OCI-LY1 (cell line): ENCODE data around the gene KY.

Experiments
- H2AFZ ChIP-seq: fragments of 200-600 bp; sonication (generic), shearing (Covaris generic); 2 replicates; pipeline ENCODE4 v1.6.0; 2014; ENCODE audit warnings: antibody characterized with exemption, mild to moderate bottlenecking, low read length
- H3F3A ChIP-seq: fragments of 200-600 bp; sonication (generic), shearing (Covaris generic); 2 replicates; pipeline ENCODE4 v1.6.0; 2014; ENCODE audit warnings: mild to moderate bottlenecking, antibody characterized with exemption, low read length, moderate library complexity; ENCODE audit not compliant: insufficient read depth
- H3K27ac ChIP-seq: fragments of 200-600 bp; sonication (generic); 2 replicates; pipeline ENCODE4 v1.5.1; 2014; ENCODE audit warnings: low read length, mixed run types, mild to moderate bottlenecking, low read depth; ENCODE audit not compliant: poor library complexity, severe bottlenecking
- H3K27me3 ChIP-seq: fragments of 200-600 bp; sonication (generic); 2 replicates; pipeline ENCODE4 v1.6.0; 2014; ENCODE audit warnings: antibody characterized with exemption, mild to moderate bottlenecking, low read length, moderate library complexity; ENCODE audit not compliant: insufficient read depth
- H3K36me3 ChIP-seq: fragments of 200-600 bp; sonication (generic); 2 replicates; pipeline ENCODE4 v1.6.1; 2014; ENCODE audit warnings: mild to moderate bottlenecking, antibody characterized with exemption, low read length, moderate library complexity, mixed read lengths; ENCODE audit not compliant: insufficient read depth
- H3K4me1 ChIP-seq: fragments of 200-600 bp; sonication (generic); 2 replicates; pipeline ENCODE4 v1.5.1; 2014; ENCODE audit warnings: mild to moderate bottlenecking, low read length, moderate library complexity; ENCODE audit not compliant: insufficient read depth, severe bottlenecking
- H3K4me2 ChIP-seq: fragments of 200-600 bp; sonication (generic), shearing (Covaris generic); 2 replicates; pipeline ENCODE4 v1.6.1; 2014; ENCODE audit warnings: low read length
- H3K4me3 ChIP-seq: fragments of 200-600 bp; sonication (generic); 2 replicates; pipeline ENCODE4 v1.5.1; 2014; ENCODE audit warnings: low read length, low read depth, mild to moderate bottlenecking, mixed read lengths; ENCODE audit not compliant: poor library complexity, severe bottlenecking
- H3K79me2 ChIP-seq: fragments of 200-600 bp; shearing (Covaris generic); 2 replicates; pipeline ENCODE4 v1.6.1; 2016; ENCODE audit warnings: mixed run types, low read length, mixed read lengths; ENCODE audit not compliant: insufficient read depth
- H3K9ac ChIP-seq: fragments of 200-600 bp; sonication (generic), shearing (Covaris generic); 2 replicates; pipeline ENCODE4 v1.6.1; 2014; ENCODE audit warnings: mild to moderate bottlenecking, low read length, mixed read lengths
- H3K9me2 ChIP-seq: fragments of 200-600 bp; sonication (generic), shearing (Covaris generic); 2 replicates; pipeline ENCODE4 v1.6.1; 2014; ENCODE audit warnings: low read depth, mild to moderate bottlenecking, low read length, mixed read lengths
- H3K9me3 ChIP-seq: fragments of 200-600 bp; shearing (Covaris generic); 2 replicates; pipeline ENCODE4 v1.6.1; 2014; ENCODE audit warnings: low read length, mixed read lengths
- H4K20me1 ChIP-seq: fragments of 200-600 bp; sonication (generic), shearing (Covaris generic); 2 replicates; pipeline ENCODE4 v1.6.0; 2016; ENCODE audit warnings: mild to moderate bottlenecking, low read length; ENCODE audit not compliant: insufficient read depth
- EZH2 ChIP-seq: fragments of 200-600 bp; sonication (generic), shearing (Covaris generic); IDR thresholded peaks from 2 replicates; pipeline ENCODE4 v1.8.0; 2017; ENCODE audit warnings: borderline replicate concordance, mixed run types, mild to moderate bottlenecking, antibody characterized with exemption, low read length, moderate library complexity, mixed read lengths
- TF ChIP-seq, protein P1 (sequence below): fragments of 200-600 bp; sonication (generic), shearing (Covaris generic); IDR thresholded peaks from 2 replicates; pipeline ENCODE4 v1.5.1; 2017; ENCODE audit warnings: mild to moderate bottlenecking, antibody characterized with exemption, low read length, moderate library complexity, mixed read lengths

KY gene

DNA sequence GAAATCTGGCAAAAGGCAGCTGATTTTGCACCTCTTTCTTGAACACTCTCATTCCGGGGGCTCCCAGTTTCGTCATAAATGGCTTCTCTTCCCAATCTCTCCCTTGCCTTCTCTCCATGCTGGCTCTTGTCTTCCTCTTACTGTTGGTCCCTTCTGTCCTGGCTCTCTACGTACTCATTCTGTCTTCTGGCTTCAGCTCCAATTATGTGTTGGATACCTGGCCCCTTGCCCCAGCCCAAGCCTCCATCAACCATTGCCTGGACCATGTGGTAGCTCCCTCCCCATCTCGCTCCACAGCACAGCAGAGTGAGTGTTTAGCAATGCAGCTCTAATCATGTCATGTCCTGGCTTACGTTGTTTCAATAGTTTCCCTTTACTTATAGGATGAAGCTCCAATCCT is 21.7 kb upstream of the KY start:
- Histone ChIP-seq H3K9ac (no peak overlapping the region), H3K9me2 (no peaks in the 10 kb centered on the region; the same call in 1 of the 2 replicates), H3K27me3 (no peaks in the 10 kb centered on the region), H3F3A (no peaks in the 10 kb centered on the region), H3K27ac (no peak overlapping the region), H3K4me2 (no peak overlapping the region), H2AFZ (no peak overlapping the region), H3K9me3 (peaks cover 9% of the 10 kb centered on the region), H3K79me2 (no peaks in the 10 kb centered on the region), H3K4me3 (no peak overlapping the region), H4K20me1 (no peaks in the 10 kb centered on the region), H3K4me1 (no peaks in the 10 kb centered on the region), H3K36me3 (no peaks in the 10 kb centered on the region)
- no peak for TF ChIP-seq EZH2
- TF ChIP-seq, protein P1, sequence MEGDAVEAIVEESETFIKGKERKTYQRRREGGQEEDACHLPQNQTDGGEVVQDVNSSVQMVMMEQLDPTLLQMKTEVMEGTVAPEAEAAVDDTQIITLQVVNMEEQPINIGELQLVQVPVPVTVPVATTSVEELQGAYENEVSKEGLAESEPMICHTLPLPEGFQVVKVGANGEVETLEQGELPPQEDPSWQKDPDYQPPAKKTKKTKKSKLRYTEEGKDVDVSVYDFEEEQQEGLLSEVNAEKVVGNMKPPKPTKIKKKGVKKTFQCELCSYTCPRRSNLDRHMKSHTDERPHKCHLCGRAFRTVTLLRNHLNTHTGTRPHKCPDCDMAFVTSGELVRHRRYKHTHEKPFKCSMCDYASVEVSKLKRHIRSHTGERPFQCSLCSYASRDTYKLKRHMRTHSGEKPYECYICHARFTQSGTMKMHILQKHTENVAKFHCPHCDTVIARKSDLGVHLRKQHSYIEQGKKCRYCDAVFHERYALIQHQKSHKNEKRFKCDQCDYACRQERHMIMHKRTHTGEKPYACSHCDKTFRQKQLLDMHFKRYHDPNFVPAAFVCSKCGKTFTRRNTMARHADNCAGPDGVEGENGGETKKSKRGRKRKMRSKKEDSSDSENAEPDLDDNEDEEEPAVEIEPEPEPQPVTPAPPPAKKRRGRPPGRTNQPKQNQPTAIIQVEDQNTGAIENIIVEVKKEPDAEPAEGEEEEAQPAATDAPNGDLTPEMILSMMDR, result no peak

DNA sequence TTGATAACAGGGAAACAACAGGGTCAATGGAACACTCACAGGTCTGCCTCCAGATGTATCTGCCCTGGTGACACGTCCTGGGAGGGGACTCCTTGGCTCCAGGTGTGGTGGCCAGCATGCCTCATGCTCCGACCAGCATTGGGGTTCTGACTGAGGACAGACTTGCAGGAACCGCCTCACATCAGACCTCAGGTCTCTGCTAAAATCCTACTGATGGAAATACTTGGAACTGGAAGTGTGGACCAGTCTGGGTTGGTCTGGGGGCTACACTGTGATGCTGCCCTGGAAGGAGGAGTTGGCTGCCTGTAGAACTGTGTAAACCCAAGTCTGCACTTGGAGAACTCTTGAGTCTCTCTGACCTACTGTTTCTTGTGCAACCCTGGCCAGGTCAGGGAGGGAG is 17.1 kb upstream of the KY start:
- Histone ChIP-seq H3K27me3 (no peaks in the 10 kb centered on the region; the same call in 1 of the 2 replicates), H3F3A (no peaks in the 10 kb centered on the region), H2AFZ (no peak overlapping the region), H3K36me3 (no peaks in the 10 kb centered on the region), H3K9ac (no peak overlapping the region), H3K9me2 (no peaks in the 10 kb centered on the region; the same call in 1 of the 2 replicates), H4K20me1 (no peaks in the 10 kb centered on the region), H3K27ac (no peak overlapping the region), H3K4me3 (no peak overlapping the region), H3K4me2 (no peak overlapping the region), H3K9me3 (no peaks in the 10 kb centered on the region), H3K4me1 (no peaks in the 10 kb centered on the region), H3K79me2 (no peaks in the 10 kb centered on the region)
- TF ChIP-seq, protein P1, result no peak
- TF ChIP-seq EZH2, result no peak

DNA sequence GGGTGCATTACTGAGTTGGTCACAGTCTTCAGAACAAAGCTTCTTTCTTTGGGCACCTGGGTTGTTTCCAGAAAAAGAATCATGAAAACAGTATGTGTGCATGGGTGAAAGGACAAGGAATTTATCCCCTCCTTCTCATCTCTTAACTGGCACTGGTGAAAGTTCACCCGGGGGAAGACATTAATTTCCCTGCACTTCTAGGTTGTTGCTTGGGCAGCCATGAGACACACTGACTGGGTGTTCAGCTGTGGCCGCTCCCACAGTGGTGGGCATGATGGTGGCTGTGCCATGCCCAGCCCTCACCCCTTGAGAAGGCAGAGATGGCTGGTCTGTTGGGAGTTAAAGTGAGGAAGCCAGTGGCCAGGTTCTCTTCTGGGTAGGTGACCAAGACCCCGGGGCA is 16.6 kb upstream of the KY start:
- H3K79me2 ChIP-seq, result no peaks in the 10 kb centered on the region
- no peaks in the 10 kb centered on the region; the same call in 1 of the 2 replicates for H3K9me2 ChIP-seq
- H3K4me1 ChIP-seq, result no peaks in the 10 kb centered on the region
- no peak overlapping the region for H3K4me2 ChIP-seq
- no peak overlapping the region for H3K27ac ChIP-seq
- H3F3A ChIP-seq, result no peaks in the 10 kb centered on the region
- H3K4me3 ChIP-seq, result no peak overlapping the region
- H3K9ac ChIP-seq, result no peak overlapping the region
- H3K36me3 ChIP-seq, result no peaks in the 10 kb centered on the region
- TF ChIP-seq, protein P1, result no peak
- TF ChIP-seq EZH2, result no peak
- H3K9me3 ChIP-seq, result no peaks in the 10 kb centered on the region
- H2AFZ ChIP-seq, result no peak overlapping the region
- no peaks in the 10 kb centered on the region for H4K20me1 ChIP-seq
- no peaks in the 10 kb centered on the region; the same call in 1 of the 2 replicates for H3K27me3 ChIP-seq
